ENCODE measurements around the gene EFNA5.
A peak's percentile ranks its signal among the peaks of the same experiment; 100 is the strongest.

The EFNA5 gene

GRCh38 chr5:107651325-107651724 is 19.4 kb downstream of the EFNA5 start:
- POLR2A ChIA-PET: interaction anchor here (1.5 kb wide), 1 partner anchor 18 kb away, joined by 3 read pairs; no protein-coding TSS in a partner anchor
- peak; percentile 74; the same call in 1 of the 2 replicates for TF ChIP-seq ZNF664 (tag by site-specific recombination; IDR thresholded peaks at IDR 0.05)
- TF ChIP-seq ZNF521 (tag by site-specific recombination; IDR thresholded peaks at IDR 0.05): no peak
- CTCF ChIA-PET: interaction anchor here (1.0 kb wide), 1 partner anchor 38 kb away, joined by 5 read pairs; no protein-coding TSS in a partner anchor
- Histone ChIP-seq H3K36me3 (ENCODE audit: control insufficient read depth in 2 of 2, insufficient read depth in 1 of 2, low read length in 2 of 2) (no peaks in the 10 kb centered on the region), H3K9me3 (ENCODE audit: control insufficient read depth, insufficient read depth, low read depth, low read length) (no peaks in the 10 kb centered on the region), H3K27ac (ENCODE audit: extremely low read depth, low read depth, low read length) (no peak overlapping the region), H3K4me3 (ENCODE audit: low read depth, low read length) (no peak overlapping the region), H3K4me1 (ENCODE audit: control insufficient read depth, insufficient read depth, low read length) (peaks cover 47% of the 10 kb centered on the region)

GRCh38 chr5:107646418-107646817 is 24.3 kb downstream of the EFNA5 start:
- no peak overlapping the region for H3K27ac ChIP-seq (ENCODE audit: extremely low read depth, low read depth, low read length)
- H3K36me3 ChIP-seq (ENCODE audit: control insufficient read depth in 2 of 2, insufficient read depth in 1 of 2, low read length in 2 of 2): no peaks in the 10 kb centered on the region
- no peaks in the 10 kb centered on the region; the same call in 1 of the 2 replicates for H3K9me3 ChIP-seq (ENCODE audit: control insufficient read depth, insufficient read depth, low read depth, low read length)
- ChIA-PET CTCF (no interaction called here), POLR2A (interaction anchor here (0.6 kb wide), 1 partner anchor 13 kb away, joined by 5 read pairs; no protein-coding TSS in a partner anchor)
- no peak overlapping the region for H3K4me3 ChIP-seq (ENCODE audit: low read depth, low read length)
- H3K4me1 ChIP-seq (ENCODE audit: control insufficient read depth, insufficient read depth, low read length): peaks cover 13% of the 10 kb centered on the region
- TF ChIP-seq KLF8 (tag by site-specific recombination; IDR thresholded peaks at IDR 0.05) (no peak), SCRT1 (tag by site-specific recombination; IDR thresholded peaks at IDR 0.05; ENCODE audit: borderline replicate concordance) (no peak), ZNF404 (tag by site-specific recombination; IDR thresholded peaks at IDR 0.05) (no peak), ZNF585B (tag by site-specific recombination; IDR thresholded peaks at IDR 0.05) (no peak), ZNF777 (tag by site-specific recombination; IDR thresholded peaks at IDR 0.05; ENCODE audit: borderline replicate concordance) (no peak), ZNF37A (tag by site-specific recombination; IDR thresholded peaks at IDR 0.05) (no peak), ZFP69B (tag by site-specific recombination; IDR thresholded peaks at IDR 0.05) (no peak), SETDB1 (IDR thresholded peaks at IDR 0.05; ENCODE audit: insufficient read length, low read length) (no peak), ZNF658 (tag by site-specific recombination; IDR thresholded peaks at IDR 0.05) (no peak), ZNF664 (tag by site-specific recombination; IDR thresholded peaks at IDR 0.05) (no peak), ZNF311 (tag by site-specific recombination; IDR thresholded peaks at IDR 0.05; ENCODE audit: borderline replicate concordance) (no peak), ZNF623 (tag by site-specific recombination; IDR thresholded peaks at IDR 0.05) (no peak), ZNF132 (tag by site-specific recombination; IDR thresholded peaks at IDR 0.05; ENCODE audit: borderline replicate concordance) (no peak), GLI2 (tag by site-specific recombination; IDR thresholded peaks at IDR 0.05; ENCODE audit: borderline replicate concordance, low read depth) (no peak), ZNF707 (tag by site-specific recombination; IDR thresholded peaks at IDR 0.05) (no peak), ZBTB44 (tag by site-specific recombination; IDR thresholded peaks at IDR 0.05) (no peak), ZNF114 (tag by site-specific recombination; IDR thresholded peaks at IDR 0.05) (no peak)
- TF ChIP-seq, protein P1, sequence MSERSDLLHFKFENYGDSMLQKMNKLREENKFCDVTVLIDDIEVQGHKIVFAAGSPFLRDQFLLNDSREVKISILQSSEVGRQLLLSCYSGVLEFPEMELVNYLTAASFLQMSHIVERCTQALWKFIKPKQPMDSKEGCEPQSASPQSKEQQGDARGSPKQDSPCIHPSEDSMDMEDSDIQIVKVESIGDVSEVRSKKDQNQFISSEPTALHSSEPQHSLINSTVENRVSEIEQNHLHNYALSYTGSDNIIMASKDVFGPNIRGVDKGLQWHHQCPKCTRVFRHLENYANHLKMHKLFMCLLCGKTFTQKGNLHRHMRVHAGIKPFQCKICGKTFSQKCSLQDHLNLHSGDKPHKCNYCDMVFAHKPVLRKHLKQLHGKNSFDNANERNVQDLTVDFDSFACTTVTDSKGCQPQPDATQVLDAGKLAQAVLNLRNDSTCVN (tag by site-specific recombination; optimal IDR thresholded peaks at IDR 0.05): no peak
- TF ChIP-seq, protein P2, sequence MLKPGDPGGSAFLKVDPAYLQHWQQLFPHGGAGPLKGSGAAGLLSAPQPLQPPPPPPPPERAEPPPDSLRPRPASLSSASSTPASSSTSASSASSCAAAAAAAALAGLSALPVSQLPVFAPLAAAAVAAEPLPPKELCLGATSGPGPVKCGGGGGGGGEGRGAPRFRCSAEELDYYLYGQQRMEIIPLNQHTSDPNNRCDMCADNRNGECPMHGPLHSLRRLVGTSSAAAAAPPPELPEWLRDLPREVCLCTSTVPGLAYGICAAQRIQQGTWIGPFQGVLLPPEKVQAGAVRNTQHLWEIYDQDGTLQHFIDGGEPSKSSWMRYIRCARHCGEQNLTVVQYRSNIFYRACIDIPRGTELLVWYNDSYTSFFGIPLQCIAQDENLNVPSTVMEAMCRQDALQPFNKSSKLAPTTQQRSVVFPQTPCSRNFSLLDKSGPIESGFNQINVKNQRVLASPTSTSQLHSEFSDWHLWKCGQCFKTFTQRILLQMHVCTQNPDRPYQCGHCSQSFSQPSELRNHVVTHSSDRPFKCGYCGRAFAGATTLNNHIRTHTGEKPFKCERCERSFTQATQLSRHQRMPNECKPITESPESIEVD (tag by site-specific recombination; IDR thresholded peaks at IDR 0.05): no peak

All from HEK293 (cell line).